A549 treated with CORT108297 at 1 μM for 4 hours (cell line): Measurements from ENCODE around the gene MICB. TPM values are rescaled to one million over a fixed set of nuclear protein-coding genes. Genes with fewer than 3 reads are reported as not detected.

Source experiments
- total RNA-seq: library from RNA; stranded (reverse); fragments of 200-300 nt; extraction: Qiagen RNA extraction; gene quantifications from 5 replicates; pipeline ENCODE4 v1.2.3, GENCODE V29; 2022

The MICB gene
- total RNA-seq: 7.0 to 9.3 TPM (median 7.4 TPM) in 5 replicates

GRCh38 chr6:31497531-31498476 is at the start of gene MICB:
MICB (plus strand) TSS chr6:31498145; CDS start chr6:31498194, 49 bp downstream.

DNA sequence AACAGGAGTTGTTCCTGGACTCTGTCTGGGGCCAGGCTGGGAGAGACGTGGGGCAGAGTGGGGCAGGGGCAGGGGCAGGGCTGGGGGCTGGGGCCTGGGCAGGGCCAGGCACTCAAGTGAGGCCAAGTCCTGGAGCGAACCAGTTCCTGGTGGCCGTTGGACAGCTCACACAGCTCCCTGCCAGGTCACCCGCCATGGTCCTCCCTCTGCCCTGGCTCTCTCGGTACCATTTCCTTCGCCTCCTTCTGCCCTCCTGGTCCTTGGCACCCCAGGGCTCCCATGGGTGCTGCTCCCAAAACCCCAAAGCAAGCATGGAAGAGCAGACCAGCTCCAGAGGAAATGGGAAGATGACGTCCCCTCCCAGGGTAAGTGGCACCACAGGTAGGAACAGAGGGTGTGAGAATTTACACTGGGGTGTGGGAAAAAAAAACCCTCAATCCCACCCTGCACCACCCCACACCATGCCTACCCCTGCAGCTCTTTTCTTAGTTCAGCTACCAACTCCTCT is 30.9 kb downstream of the MICB start, which contains the start of gene MCCD1:
Gene MCCD1 (plus strand): TSS at position 142 of the 508 bp plus-strand sequence. CDS start 53 bp downstream, at position 195.

DNA sequence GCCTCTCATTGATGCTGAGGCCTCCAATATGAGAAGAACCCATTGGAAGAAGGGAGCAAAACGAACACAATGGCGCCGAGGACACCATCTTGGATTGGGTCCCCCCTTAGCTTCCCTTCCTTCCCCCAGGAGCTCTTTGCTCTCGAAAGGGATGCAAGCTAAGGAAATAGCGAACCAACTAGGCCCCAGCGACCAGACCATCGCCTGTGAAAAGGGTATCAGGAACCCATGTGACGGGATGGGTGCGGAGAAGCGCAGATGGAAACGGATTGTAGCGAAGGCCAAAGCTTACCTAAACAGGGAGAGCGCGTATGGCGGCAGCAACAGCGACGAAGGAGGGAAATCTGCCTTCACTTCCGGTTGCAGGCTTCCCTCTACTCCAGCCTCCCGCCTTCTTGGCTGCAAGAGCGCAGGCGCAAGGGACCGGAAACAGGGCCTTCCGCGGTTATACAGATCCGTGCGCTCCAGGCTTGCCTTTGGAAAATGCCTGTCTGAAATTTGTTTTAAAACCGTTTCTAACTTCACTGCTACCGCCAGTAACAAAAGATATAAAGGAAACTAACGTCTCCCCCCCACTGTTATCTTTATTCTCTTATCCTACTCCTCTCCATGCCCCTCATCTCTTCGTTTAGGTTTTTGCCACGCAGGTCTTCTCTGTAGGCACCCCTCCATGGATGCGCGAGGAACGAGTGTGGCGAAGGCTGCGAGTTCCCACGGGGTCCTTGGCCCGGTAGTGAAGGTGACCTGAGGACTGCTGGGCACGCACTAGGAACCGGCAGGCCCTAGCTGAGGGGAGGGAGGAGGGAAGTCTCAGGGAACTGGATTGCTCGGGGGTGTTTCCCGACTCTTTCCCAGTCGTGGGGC is 43.9 kb downstream of the MICB start, which contains the start of gene DDX39B:
Gene DDX39B (minus strand): TSS at position 346 of the 864 bp plus-strand sequence. CDS start 1,471 bp downstream, outside the sequence.

DNA sequence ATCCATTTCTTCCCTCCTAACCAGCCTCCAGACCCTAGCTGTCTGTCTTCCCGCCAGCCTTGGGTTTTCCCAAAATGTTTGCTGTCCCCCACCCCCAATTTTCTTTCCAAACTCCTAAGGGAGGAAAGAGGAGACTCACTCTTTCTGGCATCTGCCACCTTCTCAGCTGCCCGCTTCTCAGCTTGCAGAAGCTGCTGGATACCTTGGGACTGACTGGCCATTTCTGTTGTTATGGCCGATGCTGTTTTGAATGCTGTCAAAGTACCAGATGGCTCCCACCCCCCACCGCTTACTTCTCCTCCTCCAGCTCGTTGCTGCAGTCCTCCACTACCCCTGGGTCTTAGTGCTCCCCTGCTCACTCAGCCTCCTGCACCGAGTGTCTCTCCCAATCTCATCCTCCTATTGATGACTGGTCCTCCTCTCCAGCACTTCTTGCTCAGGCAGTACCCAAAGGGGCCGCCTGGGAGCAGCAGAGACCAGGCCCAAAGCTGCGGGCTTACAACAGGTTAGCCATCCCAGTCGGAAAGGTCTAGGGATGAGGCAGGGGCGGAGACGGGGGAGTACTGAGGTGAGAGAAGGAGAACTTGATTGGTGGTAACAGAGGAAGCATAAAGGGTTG is 48.5 kb downstream of the MICB start, which contains the start of gene ATP6V1G2:
Gene ATP6V1G2 (minus strand): TSS at position 270 of the 619 bp plus-strand sequence. CDS start 49 bp downstream, at position 221.

GRCh38 chr6:31546958-31547726 is 49.2 kb downstream of the MICB start, which contains the start of gene NFKBIL1:
NFKBIL1 (plus strand) TSS chr6:31547608; CDS start chr6:31547695, 87 bp downstream.

Other genes with a start within 250 kb of the MICB start
- 45.2 to 57.5 TPM (median 54.4 TPM) in 5 replicates for gene HLA-C, start 226.1 kb upstream of the MICB start, total RNA-seq
- 17.7 to 37.5 TPM (median 29.0 TPM) in 5 replicates for gene HLA-B, start 141.0 kb upstream of the MICB start, total RNA-seq
- 26.1 to 29.0 TPM (median 27.9 TPM) in 5 replicates for gene MICA, start 94.5 kb upstream of the MICB start, total RNA-seq
- not detected in 5 replicates for gene MCCD1, start 30.8 kb downstream of the MICB start, total RNA-seq
- 321 to 413 TPM (median 373 TPM) in 5 replicates for gene DDX39B, start 43.9 kb downstream of the MICB start, total RNA-seq
- gene ATP6V1G2, start 48.5 kb downstream of the MICB start, total RNA-seq: 0.54 to 1.1 TPM (median 0.67 TPM) in 5 replicates
- gene NFKBIL1, start 49.5 kb downstream of the MICB start, total RNA-seq: 9.2 to 12.4 TPM (median 11.8 TPM) in 5 replicates
- 0.11 to 0.23 TPM in 2 of 5 replicates, not detected in the others for gene LTA, start 74.1 kb downstream of the MICB start, total RNA-seq
- gene TNF, start 77.4 kb downstream of the MICB start, total RNA-seq: 0.06 to 0.36 TPM (median 0.09 TPM) in 4 of 5 replicates, not detected in the other
- gene LTB, start 84.3 kb downstream of the MICB start, total RNA-seq: 0.22 to 0.38 TPM (median 0.33 TPM) in 5 replicates
- gene LST1, start 88.1 kb downstream of the MICB start, total RNA-seq: 0.46 to 0.73 TPM in 2 of 5 replicates, not detected in the others
- not detected in 5 replicates for gene NCR3, start 94.9 kb downstream of the MICB start, total RNA-seq
- not detected in 5 replicates for gene AIF1, start 117.1 kb downstream of the MICB start, total RNA-seq
- gene PRRC2A, start 122.6 kb downstream of the MICB start, total RNA-seq: 69.6 to 93.6 TPM (median 87.5 TPM) in 5 replicates
- 114 to 156 TPM (median 146 TPM) in 5 replicates for gene BAG6, start 154.5 kb downstream of the MICB start, total RNA-seq
- 2.9 to 4.1 TPM (median 3.0 TPM) in 5 replicates for gene APOM, start 157.7 kb downstream of the MICB start, total RNA-seq
- gene C6orf47, start 162.6 kb downstream of the MICB start, total RNA-seq: 10.3 to 13.2 TPM (median 12.6 TPM) in 5 replicates
- gene GPANK1, start 166.9 kb downstream of the MICB start, total RNA-seq: 10.8 to 12.2 TPM (median 11.7 TPM) in 5 replicates
- gene CSNK2B, start 167.9 kb downstream of the MICB start, total RNA-seq: 165 to 184 TPM (median 170 TPM) in 5 replicates
- 3.8 to 5.0 TPM (median 4.3 TPM) in 5 replicates for gene LY6G5B, start 171.8 kb downstream of the MICB start, total RNA-seq
- gene LY6G5C, start 182.9 kb downstream of the MICB start, total RNA-seq: 1.1 to 2.0 TPM (median 1.6 TPM) in 5 replicates
- 16.5 to 20.4 TPM (median 19.3 TPM) in 5 replicates for gene ABHD16A, start 205.2 kb downstream of the MICB start, total RNA-seq
- not detected in 5 replicates for gene LY6G6F, start 208.7 kb downstream of the MICB start, total RNA-seq
- not detected in 5 replicates for gene LY6G6D, start 217.2 kb downstream of the MICB start, total RNA-seq
- gene LY6G6C, start 223.6 kb downstream of the MICB start, total RNA-seq: 0.09 to 0.12 TPM (median 0.10 TPM) in 3 of 5 replicates, not detected in the others
- not detected in 5 replicates for gene MPIG6B, start 225.2 kb downstream of the MICB start, total RNA-seq
- 28.8 to 35.0 TPM (median 32.1 TPM) in 5 replicates for gene DDAH2, start 231.2 kb downstream of the MICB start, total RNA-seq
- gene CLIC1, start 238.4 kb downstream of the MICB start, total RNA-seq: 497 to 519 TPM (median 513 TPM) in 5 replicates
- gene MSH5, start 241.9 kb downstream of the MICB start, total RNA-seq: 11.5 to 15.5 TPM (median 14.0 TPM) in 5 replicates